Immature natural killer cell (primary cell): ENCODE measurements around the gene DAGLA. TPM values are rescaled to one million over a fixed set of nuclear protein-coding genes. Genes with fewer than 3 reads are reported as not detected.

ENCODE experiments used
- DNase-seq, 3 donors: peaks; one replicate each; pipeline ENCODE4 v3.0.0; 2022; ENCODE audit warnings: mixed read lengths in 1 of 3
- H3K27ac Mint-ChIP-seq, 6 donors: one replicate each; pipeline ENCODE4 v1.8.0; 2020; ENCODE audit warnings: mixed read lengths in 6 of 6, mild to moderate bottlenecking in 5 of 6, inconsistent platforms in 4 of 6, moderate library complexity in 3 of 6
- H3K27me3 Mint-ChIP-seq, 3 donors: one replicate each; pipeline ENCODE4 v1.8.0; 2020 to 2021; ENCODE audit warnings: low read depth in 3 of 3, mild to moderate bottlenecking in 3 of 3, mixed read lengths in 3 of 3, moderate library complexity in 3 of 3, inconsistent platforms in 1 of 3
- H3K36me3 Mint-ChIP-seq, 3 donors: one replicate each; pipeline ENCODE4 v1.8.0; 2020; ENCODE audit warnings: mixed read lengths in 3 of 3, inconsistent platforms in 2 of 3, mild to moderate bottlenecking in 2 of 3
- H3K4me1 Mint-ChIP-seq, 2 donors: one replicate each; pipeline ENCODE4 v1.8.0; 2020; ENCODE audit warnings: inconsistent platforms in 2 of 2, mild to moderate bottlenecking in 2 of 2, mixed read lengths in 2 of 2, moderate library complexity in 1 of 2
- H3K4me3 Mint-ChIP-seq, 5 donors: one replicate each; pipeline ENCODE4 v1.8.0; 2020; ENCODE audit warnings: mild to moderate bottlenecking in 5 of 5, mixed read lengths in 5 of 5, inconsistent platforms in 3 of 5, moderate library complexity in 3 of 5
- H3K9me3 Mint-ChIP-seq, 6 donors: one replicate each; pipeline ENCODE4 v1.8.0; 2020; ENCODE audit warnings: mild to moderate bottlenecking in 6 of 6, mixed read lengths in 6 of 6, inconsistent platforms in 4 of 6, moderate library complexity in 3 of 6
- polyA plus RNA-seq, 3 donors: library from polyadenylated mRNA; unstranded; fragments of 300-500 nt; fragmentation: Illumina TruSeq; gene quantifications; one replicate each; pipeline ENCODE4 v1.2.3, GENCODE V29; 2021

The DAGLA gene
- polyA plus RNA-seq, 3 donors from 2014 or later, result not detected

DNA sequence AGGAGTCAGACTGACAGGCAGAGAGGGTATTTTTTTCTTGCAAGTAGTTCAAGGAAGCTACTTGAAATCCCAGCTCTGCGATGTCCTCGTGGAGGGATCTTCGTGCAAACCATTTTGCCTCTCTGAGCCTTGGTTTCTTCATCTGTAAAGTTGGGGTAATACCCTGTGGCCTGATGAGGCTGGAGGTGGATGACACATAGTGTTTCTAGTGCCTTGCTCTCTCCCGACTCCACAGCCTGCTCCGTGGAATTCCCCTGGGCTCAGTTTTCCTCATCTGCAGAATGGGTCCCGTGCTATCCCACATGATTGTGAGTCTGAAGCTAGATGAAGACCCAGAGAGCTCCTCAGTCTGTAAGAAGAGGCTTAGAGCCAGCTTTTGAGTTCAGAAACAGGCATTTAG is 32.7 kb downstream of the DAGLA start:
- DNase-seq, result no peak
- Mint-ChIP-seq H3K4me3 (no peak overlapping the region), H3K4me1 (peaks cover 0 to 3% of the 10 kb centered on the region in 2 donors), H3K27me3 (peaks cover 0 to 1% (median 0%) of the 10 kb centered on the region in 3 donors), H3K36me3 (no peaks in the 10 kb centered on the region), H3K27ac (no peak overlapping the region), H3K9me3 (no peaks in the 10 kb centered on the region)

DNA sequence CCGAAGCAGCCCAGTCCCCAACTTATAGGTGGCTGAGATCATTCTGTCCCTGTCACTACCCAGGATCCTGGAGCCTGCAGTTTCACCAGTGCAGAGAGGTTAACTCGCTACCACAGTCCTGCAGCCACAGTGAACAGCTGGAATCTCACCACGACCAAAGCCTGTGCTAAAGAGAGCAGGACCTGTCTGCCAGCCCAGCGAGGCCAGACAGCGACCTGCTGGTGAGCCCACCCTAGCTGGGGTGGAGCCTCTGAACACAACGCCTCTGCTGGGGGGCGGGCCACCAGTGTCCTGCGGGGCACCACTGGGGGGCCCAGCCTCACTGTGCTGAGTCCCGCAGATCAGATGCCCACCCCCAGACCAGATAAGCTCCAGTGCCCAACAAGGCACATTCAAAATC is 33.3 kb downstream of the DAGLA start:
- no peaks in the 10 kb centered on the region for H3K36me3 Mint-ChIP-seq
- no peak overlapping the region for H3K27ac Mint-ChIP-seq
- H3K4me3 Mint-ChIP-seq, result no peak overlapping the region
- H3K27me3 Mint-ChIP-seq, result peaks cover 0 to 1% (median 0%) of the 10 kb centered on the region in 3 donors
- no peak for DNase-seq
- H3K4me1 Mint-ChIP-seq, result peaks cover 0 to 3% of the 10 kb centered on the region in 2 donors
- no peaks in the 10 kb centered on the region for H3K9me3 Mint-ChIP-seq

DNA sequence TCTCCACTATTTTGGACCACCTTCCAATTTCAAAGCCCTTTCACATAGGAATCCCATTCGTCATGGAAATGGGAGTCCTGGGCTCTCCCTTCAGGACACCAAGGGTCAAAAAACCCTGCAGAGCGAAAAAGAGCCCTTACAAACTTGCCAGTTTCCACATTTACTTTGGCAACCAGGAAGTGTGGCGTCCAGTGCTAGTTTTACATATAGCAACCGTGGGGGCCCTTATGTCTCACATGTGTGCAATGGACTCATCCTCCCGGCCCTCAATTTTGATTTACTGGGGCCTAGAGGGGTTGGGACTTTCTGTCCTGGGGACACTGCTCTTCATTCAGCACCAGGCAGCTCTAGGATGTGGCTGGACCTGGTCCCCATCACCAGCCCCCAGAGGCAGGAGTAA is 33.7 kb downstream of the DAGLA start:
- H3K27me3 Mint-ChIP-seq, result peaks cover 0 to 1% (median 0%) of the 10 kb centered on the region in 3 donors
- H3K9me3 Mint-ChIP-seq, result no peaks in the 10 kb centered on the region
- no peak overlapping the region for H3K27ac Mint-ChIP-seq
- H3K36me3 Mint-ChIP-seq, result no peaks in the 10 kb centered on the region
- no peak for DNase-seq
- peaks cover 0 to 3% of the 10 kb centered on the region in 2 donors for H3K4me1 Mint-ChIP-seq
- H3K4me3 Mint-ChIP-seq, result no peak overlapping the region

DNA sequence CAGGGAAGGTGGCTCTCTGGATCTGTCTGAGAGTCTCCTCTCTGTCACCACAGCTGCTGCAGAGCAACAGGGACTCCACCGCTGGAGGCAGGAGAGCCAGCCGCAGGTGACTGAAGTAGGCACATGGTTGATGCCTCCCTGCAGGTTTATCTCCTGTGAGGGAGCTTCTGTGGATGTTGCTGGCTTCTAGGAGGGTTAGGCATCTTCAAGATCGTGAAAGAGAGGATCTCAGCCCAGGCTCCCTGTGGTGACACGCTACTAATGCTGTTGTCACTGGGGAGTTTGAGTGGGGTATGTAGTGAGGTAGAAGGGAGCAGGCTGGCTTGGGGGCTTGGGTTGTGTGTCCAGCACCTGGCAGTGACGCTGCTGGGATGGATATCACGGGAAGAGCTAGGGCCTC is 34.1 kb downstream of the DAGLA start:
- H3K4me3 Mint-ChIP-seq, result no peak overlapping the region
- H3K27ac Mint-ChIP-seq, result no peak overlapping the region
- DNase-seq, result no peak
- H3K36me3 Mint-ChIP-seq, result no peaks in the 10 kb centered on the region
- peaks cover 0 to 3% of the 10 kb centered on the region in 2 donors for H3K4me1 Mint-ChIP-seq
- no peaks in the 10 kb centered on the region for H3K9me3 Mint-ChIP-seq
- H3K27me3 Mint-ChIP-seq, result peaks cover 0 to 1% (median 0%) of the 10 kb centered on the region in 3 donors

DNA sequence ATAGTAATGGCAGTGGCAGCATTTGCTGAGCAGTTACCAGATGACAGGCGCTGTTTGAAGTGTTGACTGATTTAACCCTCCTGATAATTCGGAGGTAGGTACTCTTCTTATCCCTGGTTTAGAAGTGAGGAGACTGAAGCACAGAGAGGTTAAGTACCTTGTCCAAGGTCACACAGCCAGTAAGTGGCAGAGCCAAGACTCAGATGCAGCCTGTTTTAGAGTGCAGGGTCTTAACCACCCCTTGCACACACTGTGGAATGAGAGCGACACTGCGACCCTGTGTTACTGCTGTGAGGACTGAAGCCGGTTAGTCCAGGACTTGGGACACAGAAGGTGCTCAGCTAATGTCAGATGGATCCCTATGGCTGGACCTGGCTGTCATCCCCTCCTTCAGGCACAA is 34.7 kb downstream of the DAGLA start:
- no peaks in the 10 kb centered on the region for H3K9me3 Mint-ChIP-seq
- H3K36me3 Mint-ChIP-seq, result no peaks in the 10 kb centered on the region
- H3K27me3 Mint-ChIP-seq, result peaks cover 0 to 1% (median 0%) of the 10 kb centered on the region in 3 donors
- peaks cover 0 to 3% of the 10 kb centered on the region in 2 donors for H3K4me1 Mint-ChIP-seq
- no peak overlapping the region for H3K27ac Mint-ChIP-seq
- H3K4me3 Mint-ChIP-seq, result no peak overlapping the region
- DNase-seq, result no peak

DNA sequence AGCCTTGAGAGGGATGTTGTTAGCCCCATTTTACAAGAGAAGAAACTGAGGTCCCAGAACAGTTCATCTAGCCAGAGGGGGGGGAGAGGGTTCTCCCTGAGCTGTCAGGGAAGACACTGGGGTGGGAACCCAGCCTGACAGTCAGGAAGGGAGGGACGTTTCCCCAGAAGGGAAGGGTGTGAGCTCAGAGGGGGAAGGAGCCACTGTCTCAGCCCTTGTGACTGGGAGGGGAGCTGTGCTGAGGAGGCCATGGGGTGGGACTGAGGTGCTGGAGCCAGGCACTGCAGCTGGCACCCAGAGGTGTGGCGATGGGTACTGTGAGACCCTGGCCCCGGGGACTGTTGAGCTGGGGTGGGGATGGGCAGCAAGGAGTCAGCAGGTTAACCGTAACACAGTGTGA is 35.7 kb downstream of the DAGLA start:
- DNase-seq, result no peak
- Mint-ChIP-seq H3K27ac (no peak overlapping the region), H3K4me3 (no peak overlapping the region), H3K9me3 (no peaks in the 10 kb centered on the region), H3K27me3 (peaks cover 0 to 1% (median 0%) of the 10 kb centered on the region in 3 donors), H3K36me3 (no peaks in the 10 kb centered on the region), H3K4me1 (peaks cover 0 to 3% of the 10 kb centered on the region in 2 donors)

DNA sequence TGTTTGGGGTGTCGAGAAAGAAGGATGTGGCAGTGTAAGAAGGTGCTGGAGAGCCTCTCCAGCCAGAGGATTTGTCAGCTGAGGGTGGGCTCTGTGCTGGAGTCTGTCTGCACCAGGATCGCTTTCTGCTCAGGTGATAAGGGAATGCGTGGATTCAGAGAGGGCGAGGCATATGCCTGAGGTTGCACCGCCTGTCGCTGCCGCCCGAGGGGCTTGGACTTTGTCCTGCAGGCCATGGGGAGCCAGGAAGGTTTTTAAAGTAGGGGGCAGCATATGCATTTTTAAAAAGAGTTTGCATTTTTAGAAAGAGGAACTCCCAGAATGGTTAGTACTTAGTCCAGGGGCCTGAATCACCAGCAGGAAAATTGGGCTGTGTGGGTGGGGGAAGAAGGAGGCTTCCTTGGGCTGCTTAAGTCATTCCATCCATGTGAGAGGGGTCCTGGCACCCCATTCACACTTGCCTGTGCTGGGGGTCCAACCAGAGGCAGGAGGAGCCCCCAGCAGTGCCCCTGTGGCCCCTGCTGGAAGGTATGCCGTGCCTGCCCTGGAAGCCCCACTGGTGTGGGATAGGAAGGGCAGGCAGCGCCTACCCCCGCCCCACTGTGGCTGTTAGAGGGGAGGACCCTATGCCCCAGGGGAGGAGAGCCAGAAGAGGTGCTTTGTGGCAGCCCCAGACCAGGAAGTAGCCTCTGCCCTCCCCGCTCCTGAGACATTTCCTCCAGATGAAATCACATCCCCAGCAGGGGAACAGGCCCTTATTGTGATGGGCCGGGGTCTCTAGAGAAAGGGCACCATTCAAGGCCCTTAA is 36.5 kb downstream of the DAGLA start:
- no peak for DNase-seq
- no peaks in the 10 kb centered on the region for H3K36me3 Mint-ChIP-seq
- H3K27ac Mint-ChIP-seq, result no peak overlapping the region
- H3K9me3 Mint-ChIP-seq, result no peaks in the 10 kb centered on the region
- no peak overlapping the region for H3K4me3 Mint-ChIP-seq
- H3K27me3 Mint-ChIP-seq, result peaks cover 0 to 1% (median 0%) of the 10 kb centered on the region in 3 donors
- H3K4me1 Mint-ChIP-seq, result peaks cover 4 to 8% of the 10 kb centered on the region in 2 donors

DNA sequence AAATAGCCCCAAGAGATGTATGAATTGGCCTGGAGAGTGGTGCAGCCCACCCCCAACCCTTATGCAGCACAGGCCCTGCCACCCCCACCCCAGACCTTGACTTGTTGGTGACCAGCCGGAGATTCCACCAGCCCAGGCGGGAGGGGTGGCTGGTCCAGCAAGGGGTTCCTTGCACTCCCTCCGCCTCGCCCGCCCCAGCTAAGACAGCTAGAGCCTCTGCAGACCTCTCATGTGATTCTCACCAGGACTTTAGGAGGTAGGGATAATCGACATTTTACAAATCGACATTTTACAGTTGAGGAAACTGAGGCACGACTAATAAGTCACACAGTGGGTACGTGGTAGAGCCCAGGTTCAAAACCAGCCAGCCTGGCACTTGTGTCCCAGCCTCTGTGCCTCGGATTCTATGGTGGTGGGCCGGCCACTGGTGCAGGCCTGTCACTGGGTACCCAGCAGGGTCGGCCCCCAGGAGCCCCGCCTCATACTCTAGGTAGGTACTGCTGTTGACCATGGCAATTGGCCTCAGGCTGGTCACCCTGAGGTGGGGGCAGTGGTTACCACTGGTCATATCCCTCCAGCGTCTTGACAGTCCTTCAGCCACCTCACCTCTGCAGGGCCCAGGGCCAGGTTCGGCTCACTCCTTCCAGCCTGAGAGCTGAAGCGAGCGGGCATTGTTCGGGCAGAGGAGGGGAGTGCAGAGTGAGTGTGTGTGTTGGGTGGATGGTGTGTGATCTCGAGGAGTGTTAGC is 37.3 kb downstream of the DAGLA start:
- Mint-ChIP-seq H3K27me3 (peaks cover 0 to 1% (median 0%) of the 10 kb centered on the region in 3 donors), H3K4me3 (no peak overlapping the region), H3K27ac (no peak overlapping the region), H3K9me3 (no peaks in the 10 kb centered on the region), H3K4me1 (peaks cover 6 to 12% of the 10 kb centered on the region in 2 donors), H3K36me3 (no peaks in the 10 kb centered on the region)
- DNase-seq, result no peak

DNA sequence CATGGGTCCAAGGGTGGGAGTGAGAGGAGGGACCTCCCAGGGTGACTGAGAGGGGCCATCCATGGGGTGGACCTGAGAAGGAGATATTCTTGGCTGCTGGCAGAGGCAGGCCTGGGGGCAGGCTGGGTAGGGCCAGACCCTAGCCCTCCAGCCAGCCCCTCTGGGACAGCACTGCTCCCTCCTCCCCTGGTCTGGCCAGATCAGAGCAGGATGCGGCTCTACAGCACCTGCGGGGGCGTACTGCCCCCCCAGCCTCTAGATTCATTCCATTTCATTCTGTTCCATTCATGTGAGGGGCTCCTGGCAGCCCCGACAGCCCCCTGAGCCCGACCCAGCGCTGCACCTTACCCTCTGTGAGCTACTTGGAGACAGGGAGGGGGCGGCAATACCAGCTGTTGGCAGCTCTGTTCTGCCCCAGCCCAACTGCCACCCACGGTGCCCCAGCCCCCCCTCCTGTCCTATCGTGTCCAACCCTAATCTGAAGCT is 37.9 kb downstream of the DAGLA start:
- H3K27me3 Mint-ChIP-seq, result peaks cover 0 to 1% (median 0%) of the 10 kb centered on the region in 3 donors
- H3K4me3 Mint-ChIP-seq, result no peak overlapping the region
- no peak for DNase-seq
- no peaks in the 10 kb centered on the region for H3K36me3 Mint-ChIP-seq
- H3K4me1 Mint-ChIP-seq, result peaks cover 6 to 12% of the 10 kb centered on the region in 2 donors
- H3K9me3 Mint-ChIP-seq, result no peaks in the 10 kb centered on the region
- H3K27ac Mint-ChIP-seq, result no peak overlapping the region

DNA sequence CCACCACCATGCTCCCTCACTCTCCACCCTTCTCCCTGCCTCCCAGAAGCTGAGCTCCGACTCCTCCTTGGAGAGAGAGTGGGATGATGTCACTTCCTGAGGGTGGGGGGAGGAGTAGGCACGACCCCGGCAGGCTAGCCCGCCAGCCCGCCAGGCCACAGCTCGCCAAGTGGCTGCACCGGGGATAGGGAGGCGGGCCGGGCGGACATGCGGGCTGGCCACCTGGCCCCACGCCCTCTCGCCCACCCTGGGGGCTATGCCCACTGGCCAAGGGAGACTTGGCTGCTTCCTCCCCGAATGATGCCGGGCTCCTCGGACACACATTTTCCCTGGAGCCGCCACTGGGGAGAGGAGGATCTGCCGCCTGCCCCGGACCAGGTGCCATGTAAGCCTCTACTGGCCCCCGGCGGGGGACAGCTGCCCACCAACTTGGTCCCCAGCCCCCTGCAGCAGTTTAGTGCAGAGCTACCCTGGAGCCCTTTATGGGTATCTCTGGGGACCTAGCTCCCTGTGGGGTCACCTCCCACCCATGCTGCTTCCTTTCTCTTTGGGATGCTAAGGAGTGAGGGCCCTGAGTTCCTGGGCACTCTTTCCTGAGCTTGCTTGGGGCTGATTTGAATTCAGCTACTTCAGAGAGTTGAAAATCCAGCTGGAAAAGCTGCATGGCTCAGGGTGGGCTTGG is 38.6 kb downstream of the DAGLA start:
- Mint-ChIP-seq H3K9me3 (no peaks in the 10 kb centered on the region), H3K27me3 (peaks cover 0 to 1% (median 0%) of the 10 kb centered on the region in 3 donors), H3K27ac (no peak overlapping the region), H3K36me3 (no peaks in the 10 kb centered on the region), H3K4me1 (peaks cover 6 to 12% of the 10 kb centered on the region in 2 donors), H3K4me3 (no peak overlapping the region)
- DNase-seq, result no peak

DNA sequence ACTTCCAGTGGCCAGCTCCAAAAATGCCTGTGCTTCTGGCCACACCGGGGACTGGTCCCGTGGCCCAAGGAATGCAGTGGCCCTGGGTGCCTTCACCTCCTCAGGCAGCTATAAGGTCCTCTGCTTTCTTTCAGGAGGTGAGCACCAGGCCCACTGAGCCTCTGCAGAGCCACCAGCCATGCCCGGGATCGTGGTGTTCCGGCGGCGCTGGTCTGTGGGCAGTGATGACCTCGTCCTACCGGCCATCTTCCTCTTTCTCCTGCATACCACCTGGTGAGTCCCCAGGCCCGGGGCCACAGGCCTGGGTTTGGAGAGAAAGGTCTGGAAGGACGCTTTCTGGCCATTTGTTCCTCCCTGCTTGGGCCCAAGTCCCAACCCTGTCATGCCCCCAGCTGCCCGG is 39.8 kb downstream of the DAGLA start:
- no peak overlapping the region for H3K27ac Mint-ChIP-seq
- H3K9me3 Mint-ChIP-seq, result no peaks in the 10 kb centered on the region
- H3K4me1 Mint-ChIP-seq, result peaks cover 6 to 12% of the 10 kb centered on the region in 2 donors
- no peak for DNase-seq
- no peak overlapping the region for H3K4me3 Mint-ChIP-seq
- no peaks in the 10 kb centered on the region for H3K36me3 Mint-ChIP-seq
- peaks cover 0 to 1% (median 0%) of the 10 kb centered on the region in 3 donors for H3K27me3 Mint-ChIP-seq

DNA sequence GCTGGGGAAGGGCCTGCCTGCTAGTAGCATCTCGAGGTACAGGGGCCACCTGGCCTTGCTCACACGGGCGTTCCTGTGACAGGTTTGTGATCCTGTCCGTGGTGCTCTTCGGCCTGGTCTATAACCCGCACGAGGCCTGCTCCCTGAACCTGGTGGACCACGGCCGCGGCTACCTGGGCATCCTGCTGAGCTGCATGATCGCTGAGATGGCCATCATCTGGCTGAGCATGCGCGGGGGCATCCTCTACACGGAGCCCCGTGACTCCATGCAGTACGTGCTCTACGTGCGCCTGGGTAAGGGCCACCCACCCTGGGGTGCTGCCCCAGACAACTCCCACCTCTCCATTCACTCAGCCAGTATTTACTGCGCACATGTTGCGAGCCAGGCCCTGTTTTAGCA is 40.4 kb downstream of the DAGLA start:
- Mint-ChIP-seq H3K27me3 (peaks cover 0 to 1% (median 0%) of the 10 kb centered on the region in 3 donors), H3K9me3 (no peaks in the 10 kb centered on the region), H3K27ac (no peak overlapping the region), H3K36me3 (no peaks in the 10 kb centered on the region), H3K4me1 (peaks cover 6 to 12% of the 10 kb centered on the region in 2 donors), H3K4me3 (no peak overlapping the region)
- no peak for DNase-seq

DNA sequence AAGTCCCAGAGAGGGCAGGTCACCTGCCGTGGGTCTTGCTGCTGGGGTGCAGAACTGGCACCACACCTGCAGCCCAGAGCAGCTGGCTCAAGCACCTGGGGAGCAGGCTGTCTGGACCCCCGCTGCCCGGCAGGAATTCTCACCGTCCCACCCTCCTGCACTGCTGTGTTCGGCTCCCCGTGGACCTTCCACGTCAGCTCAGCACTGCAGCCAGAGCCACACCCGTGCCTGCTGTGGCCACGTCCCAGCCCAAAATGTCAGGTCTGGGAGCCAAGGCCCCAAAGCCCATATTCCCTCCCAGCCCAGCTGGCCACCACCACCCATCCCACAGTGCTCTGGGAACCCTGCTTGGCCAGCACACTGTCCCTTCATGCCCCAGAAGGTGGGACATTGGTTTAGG is 44.2 kb downstream of the DAGLA start:
- DNase-seq, result no peak
- Mint-ChIP-seq H3K27me3 (no peaks in the 10 kb centered on the region), H3K27ac (no peak overlapping the region), H3K4me3 (no peak overlapping the region), H3K9me3 (no peaks in the 10 kb centered on the region), H3K4me1 (peaks cover 6 to 8% of the 10 kb centered on the region in 2 donors), H3K36me3 (no peaks in the 10 kb centered on the region)

DNA sequence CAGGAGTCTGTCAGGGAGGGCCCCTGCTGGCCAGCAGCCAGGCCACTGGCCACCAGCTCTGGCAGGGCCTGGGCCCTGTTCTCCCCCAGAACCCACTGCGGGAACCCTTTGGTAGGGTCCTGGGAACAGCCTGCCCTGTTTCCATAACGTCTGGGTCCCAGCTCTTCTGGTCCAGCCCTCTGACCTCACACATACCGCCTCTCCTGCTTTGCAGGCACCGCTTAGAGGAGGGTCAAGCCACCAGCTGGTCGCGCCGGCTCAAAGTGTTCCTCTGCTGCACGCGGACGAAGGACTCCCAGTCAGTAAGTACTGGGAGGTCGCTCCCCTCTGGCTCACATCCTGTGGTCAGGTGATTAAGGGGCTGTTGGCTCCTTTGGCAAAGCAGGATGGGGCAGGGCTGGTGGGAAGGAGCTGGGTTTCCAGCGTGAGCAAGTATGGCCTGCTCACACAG is 45.6 kb downstream of the DAGLA start:
- Mint-ChIP-seq H3K36me3 (no peaks in the 10 kb centered on the region), H3K27ac (peak overlapping the region in 1 of 6 donors; percentile 11), H3K9me3 (no peaks in the 10 kb centered on the region), H3K27me3 (peaks cover 0 to 2% (median 0%) of the 10 kb centered on the region in 3 donors), H3K4me3 (no peak overlapping the region), H3K4me1 (peaks cover 6 to 8% of the 10 kb centered on the region in 2 donors)
- DNase-seq, result no peak
